ENCODE data around the gene PLAC8. TPM values are rescaled to one million over a fixed set of nuclear protein-coding genes. Genes with fewer than 3 reads are reported as not detected.

The PLAC8 gene, protein sequence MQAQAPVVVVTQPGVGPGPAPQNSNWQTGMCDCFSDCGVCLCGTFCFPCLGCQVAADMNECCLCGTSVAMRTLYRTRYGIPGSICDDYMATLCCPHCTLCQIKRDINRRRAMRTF
- 0.93 to 1.3 TPM (median 1.0 TPM) in 5 replicates for total RNA-seq (2022; extraction: Qiagen RNA extraction; ENCODE audit: low read depth)

DNA sequence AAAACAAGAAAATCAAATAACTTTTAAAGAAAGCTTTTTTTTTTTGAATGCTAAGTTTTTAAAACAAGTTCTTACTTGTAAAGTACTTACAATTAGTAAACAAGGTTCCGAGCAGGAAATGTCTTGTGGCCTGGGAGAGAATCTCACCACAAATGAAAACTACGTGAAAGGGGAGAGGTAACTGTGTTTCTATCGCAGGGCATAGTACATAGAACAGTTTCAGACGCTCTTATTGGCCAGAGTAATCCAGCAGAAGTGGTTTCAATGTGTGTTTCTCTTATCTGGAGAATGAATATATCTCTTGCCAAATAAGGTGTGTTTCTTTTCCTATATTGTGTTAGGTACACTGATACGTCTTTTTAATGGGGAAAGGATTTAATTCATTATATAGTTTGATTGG is at the start of gene PLAC8:
TSS of gene PLAC8 (minus strand) at position 154 of the 400 bp plus-strand sequence. CDS start 6,808 bp downstream, outside the sequence.

Other genes starting within 250 kb of the PLAC8 start
- 79.5 to 88.5 TPM (median 81.5 TPM) in 5 replicates for gene SEC31A, start 223.6 kb downstream of the PLAC8 start, total RNA-seq (2022; extraction: Qiagen RNA extraction; ENCODE audit: low read depth)
- 1.5 to 3.0 TPM (median 1.9 TPM) in 5 replicates for gene THAP9, start 214.0 kb downstream of the PLAC8 start, total RNA-seq (2022; extraction: Qiagen RNA extraction; ENCODE audit: low read depth)
- 5.2 to 9.4 TPM (median 6.8 TPM) in 5 replicates for gene LIN54, start 103.9 kb downstream of the PLAC8 start, total RNA-seq (2022; extraction: Qiagen RNA extraction; ENCODE audit: low read depth)
- 25.6 to 39.0 TPM (median 26.4 TPM) in 5 replicates for gene COPS4, start 79.5 kb downstream of the PLAC8 start, total RNA-seq (2022; extraction: Qiagen RNA extraction; ENCODE audit: low read depth)
- gene COQ2, start 170.1 kb upstream of the PLAC8 start, total RNA-seq (2022; extraction: Qiagen RNA extraction; ENCODE audit: low read depth), result 16.3 to 20.2 TPM (median 19.6 TPM) in 5 replicates
- 1.1 to 1.6 TPM (median 1.3 TPM) in 5 replicates for gene HPSE, start 220.1 kb upstream of the PLAC8 start, total RNA-seq (2022; extraction: Qiagen RNA extraction; ENCODE audit: low read depth)